Progenitor cell of endocrine pancreas (in vitro differentiated cells): ENCODE measurements around the gene ABCC8. TPM values are rescaled to one million over a fixed set of nuclear protein-coding genes. Genes with fewer than 3 reads are reported as not detected.

ENCODE experiments used
- DNase-seq: peaks from one replicate; pipeline ENCODE4 v3.0.0; 2021; ENCODE audit warnings: low spot score; ENCODE audit not compliant: unreplicated experiment
- H3K27ac Mint-ChIP-seq: 2 replicates; pipeline ENCODE4 v1.8.0; 2021; ENCODE audit warnings: mild to moderate bottlenecking, moderate library complexity, mixed read lengths
- H3K27me3 Mint-ChIP-seq: 2 replicates; pipeline ENCODE4 v1.8.0; 2021; ENCODE audit warnings: mixed read lengths
- H3K36me3 Mint-ChIP-seq: 2 replicates; pipeline ENCODE4 v1.8.0; 2022; ENCODE audit warnings: mixed read lengths; ENCODE audit not compliant: insufficient read depth
- H3K4me1 Mint-ChIP-seq: 2 replicates; pipeline ENCODE4 v1.8.0; 2021; ENCODE audit warnings: low read depth, mixed read lengths
- H3K4me3 Mint-ChIP-seq: 2 replicates; pipeline ENCODE4 v1.8.0; 2021; ENCODE audit warnings: low read depth, mild to moderate bottlenecking, moderate library complexity, mixed read lengths
- H3K9me3 Mint-ChIP-seq: 2 replicates; pipeline ENCODE4 v1.8.0; 2021; ENCODE audit warnings: low read depth, mixed read lengths
- CTCF ChIP-seq: fragments of 200-600 bp; sonication (generic); IDR thresholded peaks from one replicate; pipeline ENCODE4 v1.5.0; 2021; ENCODE audit warnings: antibody characterized with exemption, mild to moderate bottlenecking; ENCODE audit not compliant: unreplicated experiment
- total RNA-seq: library from RNA; stranded (reverse); gene quantifications from 2 replicates; pipeline ENCODE4 v1.2.1, GENCODE V29; 2021

Gene ABCC8
- total RNA-seq, 1 donor from 2014 or later = 23.9 TPM

- no peak for TF ChIP-seq CTCF
- Mint-ChIP-seq H3K36me3 (peaks cover 3% of the 10 kb centered on the region), H3K4me3 (peak overlapping the region; percentile 64), H3K4me1 (no peaks in the 10 kb centered on the region), H3K9me3 (no peaks in the 10 kb centered on the region), H3K27me3 (peaks cover 20% of the 10 kb centered on the region), H3K27ac (no peak overlapping the region)
- DNase-seq = no peak
Measured at GRCh38 chr11:17389957-17390649, 86.5 kb downstream of the ABCC8 start.

GRCh38 chr11:17389211-17389956 lies 87.3 kb downstream of the ABCC8 start:
- Mint-ChIP-seq H3K36me3 (peaks cover 3% of the 10 kb centered on the region), H3K4me3 (peak overlapping the region; percentile 75), H3K27me3 (peaks cover 20% of the 10 kb centered on the region), H3K27ac (peak overlapping the region; percentile 33), H3K4me1 (no peaks in the 10 kb centered on the region), H3K9me3 (no peaks in the 10 kb centered on the region)
- peak; percentile 85 for DNase-seq
- peak; percentile 91 for TF ChIP-seq CTCF

GRCh38 chr11:17388609-17389210 lies 87.9 kb downstream of the ABCC8 start, which contains the start of gene KCNJ11:
TSS of gene KCNJ11 (minus strand) at chr11:17388659. CDS start at chr11:17388091, 568 bp downstream.
- Mint-ChIP-seq H3K27ac (peak within 1 kb of the TSS; percentile 33), H3K4me1 (no peaks in the 10 kb centered on the region), H3K9me3 (no peaks in the 10 kb centered on the region), H3K27me3 (peaks cover 20% of the 10 kb centered on the region), H3K36me3 (peaks cover 3% of the 10 kb centered on the region), H3K4me3 (peak within 1 kb of the TSS; percentile 75)
- peak; percentile 23 for DNase-seq
- TF ChIP-seq CTCF = no peak

GRCh38 chr11:17387811-17388210 lies 88.8 kb downstream of the ABCC8 start:
- H3K4me1 Mint-ChIP-seq = no peaks in the 10 kb centered on the region
- no peak overlapping the region for H3K27ac Mint-ChIP-seq
- peak overlapping the region; percentile 56 for H3K4me3 Mint-ChIP-seq
- no peak for DNase-seq
- no peaks in the 10 kb centered on the region for H3K9me3 Mint-ChIP-seq
- H3K27me3 Mint-ChIP-seq = peaks cover 20% of the 10 kb centered on the region
- H3K36me3 Mint-ChIP-seq = peaks cover 3% of the 10 kb centered on the region
- no peak for TF ChIP-seq CTCF

- Mint-ChIP-seq H3K4me3 (peak overlapping the region; percentile 56), H3K9me3 (no peaks in the 10 kb centered on the region), H3K4me1 (no peaks in the 10 kb centered on the region), H3K27me3 (peaks cover 20% of the 10 kb centered on the region), H3K27ac (no peak overlapping the region), H3K36me3 (peaks cover 3% of the 10 kb centered on the region)
- no peak for DNase-seq
- no peak for TF ChIP-seq CTCF
Measured at GRCh38 chr11:17387254-17387653, 89.4 kb downstream of the ABCC8 start.
